Tibial artery (tissue), 4 donors: ENCODE results near the gene RMND5A.

Source experiments
- DNase-seq, 2 donors: peaks; one replicate each; pipeline ENCODE4 v3.0.0-alpha.2; 2019
- H3K27ac ChIP-seq, 2 donors: fragments of 200-600 bp; sonication (generic) in 1 of 2; 1 replicate in 1 of 2; 2 replicates in 1 of 2; pipeline ENCODE4 v1.5.1; 2018 to 2019; ENCODE audit warnings: mild to moderate bottlenecking in 1 of 2
- H3K27me3 ChIP-seq, 2 donors: fragments of 200-600 bp; sonication (generic) in 1 of 2; one replicate each; pipeline versions ENCODE4 v1.5.1 to v1.6.0; 2016 to 2019
- H3K36me3 ChIP-seq, 3 donors: fragments of 200-600 bp; sonication (generic) in 2 of 3; one replicate each; pipeline ENCODE4 v1.5.1; 2016 to 2019; ENCODE audit warnings: mild to moderate bottlenecking in 2 of 3
- H3K4me1 ChIP-seq, 4 donors: fragments of 200-600 bp; sonication (generic) in 2 of 4; 1 replicate in 3 of 4; 2 replicates in 1 of 4; pipeline ENCODE4 v1.5.1; 2016 to 2019
- H3K4me3 ChIP-seq, 2 donors: fragments of 200-600 bp; sonication (generic) in 1 of 2; 1 replicate in 1 of 2; 2 replicates in 1 of 2; pipeline ENCODE4 v1.5.1; 2018 to 2019; ENCODE audit warnings: mild to moderate bottlenecking in 2 of 2
- H3K9me3 ChIP-seq, 3 donors: fragments of 200-600 bp; sonication (generic) in 1 of 3; one replicate each; pipeline ENCODE4 v1.5.1; 2016 to 2019
- intact Hi-C: fragments of 100-400 bp; cut with DNase I; formaldehyde crosslinking; loops from one replicate; pipeline ENCODE4 v1.15.0; 2023; ENCODE audit warnings: low total_unique reads
- TF ChIP-seq, protein P1 (sequence below), 2 experiments: fragments of 200-600 bp in 1 of 2; fragments of 450-650 bp in 1 of 2; IDR thresholded peaks; one replicate each; pipeline ENCODE4 v1.5.1; 2017 to 2019; ENCODE audit warnings: antibody characterized with exemption in 2 of 2, mild to moderate bottlenecking in 1 of 2, moderate library complexity in 1 of 2

RMND5A gene

DNA sequence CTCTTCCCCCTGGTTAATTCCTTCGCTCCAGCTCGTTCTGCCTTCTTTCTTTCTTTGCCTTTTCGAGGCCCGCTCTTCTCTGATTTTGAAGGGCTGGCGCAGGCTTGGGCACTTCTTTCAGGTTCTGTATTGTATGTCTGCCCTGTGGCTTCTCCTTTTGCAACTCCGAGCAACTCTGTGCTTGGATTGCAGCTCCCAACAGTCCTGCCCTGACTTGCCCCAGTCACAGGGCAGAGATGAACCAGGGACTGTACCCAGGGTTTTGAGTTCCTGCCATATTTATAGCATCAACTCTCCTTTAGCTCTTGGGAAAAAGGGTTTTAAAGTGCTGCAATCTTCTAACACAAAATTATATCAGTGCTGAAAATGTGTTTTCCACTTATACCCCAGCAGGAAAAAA lies 101.8 kb downstream of the RMND5A start:
- no peaks in the 10 kb centered on the region for H3K4me1 ChIP-seq
- no peaks in the 10 kb centered on the region for H3K27me3 ChIP-seq
- intact Hi-C loops, result no loop called here
- TF ChIP-seq, protein P1, sequence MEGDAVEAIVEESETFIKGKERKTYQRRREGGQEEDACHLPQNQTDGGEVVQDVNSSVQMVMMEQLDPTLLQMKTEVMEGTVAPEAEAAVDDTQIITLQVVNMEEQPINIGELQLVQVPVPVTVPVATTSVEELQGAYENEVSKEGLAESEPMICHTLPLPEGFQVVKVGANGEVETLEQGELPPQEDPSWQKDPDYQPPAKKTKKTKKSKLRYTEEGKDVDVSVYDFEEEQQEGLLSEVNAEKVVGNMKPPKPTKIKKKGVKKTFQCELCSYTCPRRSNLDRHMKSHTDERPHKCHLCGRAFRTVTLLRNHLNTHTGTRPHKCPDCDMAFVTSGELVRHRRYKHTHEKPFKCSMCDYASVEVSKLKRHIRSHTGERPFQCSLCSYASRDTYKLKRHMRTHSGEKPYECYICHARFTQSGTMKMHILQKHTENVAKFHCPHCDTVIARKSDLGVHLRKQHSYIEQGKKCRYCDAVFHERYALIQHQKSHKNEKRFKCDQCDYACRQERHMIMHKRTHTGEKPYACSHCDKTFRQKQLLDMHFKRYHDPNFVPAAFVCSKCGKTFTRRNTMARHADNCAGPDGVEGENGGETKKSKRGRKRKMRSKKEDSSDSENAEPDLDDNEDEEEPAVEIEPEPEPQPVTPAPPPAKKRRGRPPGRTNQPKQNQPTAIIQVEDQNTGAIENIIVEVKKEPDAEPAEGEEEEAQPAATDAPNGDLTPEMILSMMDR (IDR thresholded peaks at IDR 0.05), result no peak
- H3K27ac ChIP-seq, result no peak overlapping the region
- H3K4me3 ChIP-seq, result no peak overlapping the region
- H3K36me3 ChIP-seq, result no peaks in the 10 kb centered on the region
- peaks cover 0 to 14% (median 4%) of the 10 kb centered on the region in 3 donors for H3K9me3 ChIP-seq
- no peak for DNase-seq

- H3K9me3 ChIP-seq, result peaks cover 0 to 14% (median 4%) of the 10 kb centered on the region in 3 donors
- H3K4me3 ChIP-seq, result no peak overlapping the region
- H3K27me3 ChIP-seq, result no peaks in the 10 kb centered on the region
- no peak overlapping the region for H3K27ac ChIP-seq
- TF ChIP-seq, protein P1 (IDR thresholded peaks at IDR 0.05), result no peak
- no peaks in the 10 kb centered on the region for H3K36me3 ChIP-seq
- DNase-seq, result no peak
- no peaks in the 10 kb centered on the region for H3K4me1 ChIP-seq
- intact Hi-C loops, result no loop called here
Observed at GRCh38 chr2:86822668-86823345, 102.7 kb downstream of the RMND5A start.

- no peak overlapping the region for H3K4me3 ChIP-seq
- no peak overlapping the region for H3K27ac ChIP-seq
- TF ChIP-seq, protein P1 (IDR thresholded peaks at IDR 0.05), result no peak
- H3K36me3 ChIP-seq, result no peaks in the 10 kb centered on the region
- no peaks in the 10 kb centered on the region for H3K27me3 ChIP-seq
- DNase-seq, result no peak
- intact Hi-C loops, result no loop called here
- H3K9me3 ChIP-seq, result peaks cover 0 to 14% (median 4%) of the 10 kb centered on the region in 3 donors
- no peaks in the 10 kb centered on the region for H3K4me1 ChIP-seq
Observed at GRCh38 chr2:86825036-86825692, 105.1 kb downstream of the RMND5A start.

GRCh38 chr2:86825693-86826381 lies 105.7 kb downstream of the RMND5A start:
- intact Hi-C loops, result no loop called here
- Histone ChIP-seq H3K9me3 (peaks cover 0 to 14% (median 4%) of the 10 kb centered on the region in 3 donors), H3K27ac (no peak overlapping the region), H3K27me3 (no peaks in the 10 kb centered on the region), H3K36me3 (no peaks in the 10 kb centered on the region), H3K4me1 (no peaks in the 10 kb centered on the region), H3K4me3 (no peak overlapping the region)
- no peak for DNase-seq
- TF ChIP-seq, protein P1 (IDR thresholded peaks at IDR 0.05), result no peak

DNA sequence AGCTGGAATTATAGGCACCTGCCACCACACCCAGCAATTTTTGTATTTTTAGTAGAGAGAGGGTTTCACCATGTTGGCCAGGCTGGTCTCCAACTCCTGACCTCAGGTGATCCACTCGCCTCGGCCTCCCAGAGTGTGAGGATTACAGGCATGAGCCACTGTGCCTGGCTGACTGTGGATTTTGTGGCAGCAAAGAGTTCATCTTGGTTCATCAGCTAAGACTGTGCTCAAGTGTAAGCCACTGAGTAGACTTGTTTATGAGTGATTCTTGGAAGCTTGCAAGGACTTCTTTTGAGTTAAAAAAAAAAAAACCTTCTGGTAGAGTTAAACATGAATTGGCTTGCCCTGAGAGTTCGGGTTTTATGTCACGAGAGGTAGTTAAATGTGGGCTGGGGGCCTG lies 106.9 kb downstream of the RMND5A start:
- intact Hi-C loops, result no loop called here
- Histone ChIP-seq H3K9me3 (peaks cover 0 to 12% (median 4%) of the 10 kb centered on the region in 3 donors), H3K36me3 (no peaks in the 10 kb centered on the region), H3K4me1 (no peaks in the 10 kb centered on the region), H3K27ac (no peak overlapping the region), H3K27me3 (no peaks in the 10 kb centered on the region), H3K4me3 (no peak overlapping the region)
- no peak for DNase-seq
- TF ChIP-seq, protein P1 (IDR thresholded peaks at IDR 0.05), result no peak
